SK-N-SH treated with all-trans-retinoic acid at 6 μM for 48 hours (cell line): ENCODE results near the gene NMRK1.

Experiments
- ARNTL ChIP-seq: fragments of 450-650 bp; formaldehyde crosslinking; IDR thresholded peaks from 2 replicates; pipeline ENCODE4 v1.5.0; 2020; ENCODE audit warnings: low read depth, mild to moderate bottlenecking, moderate library complexity, borderline replicate concordance
- BACH2 ChIP-seq: fragments of 250-450 bp; sonication (Bioruptor Pico); IDR thresholded peaks from 2 replicates; pipeline ENCODE4 v1.9.0; 2021; ENCODE audit warnings: mild to moderate bottlenecking, borderline replicate concordance
- OSR1 ChIP-seq: fragments of 250-450 bp; sonication (Bioruptor Pico); IDR thresholded peaks from 2 replicates; pipeline ENCODE4 v1.8.0; 2022; ENCODE audit warnings: moderate library complexity, mild to moderate bottlenecking, inconsistent platforms
- PPARA ChIP-seq: fragments of 250-450 bp; sonication (Bioruptor Pico); IDR thresholded peaks from 2 replicates; pipeline ENCODE4 v1.5.0; 2020; ENCODE audit warnings: mild to moderate bottlenecking, borderline replicate concordance
- TCF4 ChIP-seq: fragments of 250-450 bp; sonication (Bioruptor Pico); IDR thresholded peaks from 2 replicates; pipeline ENCODE4 v1.8.0; 2021; ENCODE audit warnings: mild to moderate bottlenecking, moderate library complexity, borderline replicate concordance
- ZFP3 ChIP-seq: fragments of 250-450 bp; sonication (Bioruptor Pico); IDR thresholded peaks from 2 replicates; pipeline ENCODE4 v1.5.0; 2020; ENCODE audit warnings: mild to moderate bottlenecking, moderate library complexity
- ZNF70 ChIP-seq: fragments of 450-650 bp; formaldehyde crosslinking; IDR thresholded peaks from 2 replicates; pipeline ENCODE4 v1.5.0; 2020; ENCODE audit warnings: mild to moderate bottlenecking, moderate library complexity
- TF ChIP-seq, protein P1 (sequence below): fragments of 250-450 bp; sonication (Bioruptor Pico); IDR thresholded peaks from 2 replicates; pipeline ENCODE4 v1.5.1; 2020; ENCODE audit warnings: low read depth, mild to moderate bottlenecking, moderate library complexity
- TF ChIP-seq, protein P2 (sequence below): fragments of 250-450 bp; sonication (Bioruptor Pico); IDR thresholded peaks from 2 replicates; pipeline ENCODE4 v1.8.0; 2020; ENCODE audit warnings: mild to moderate bottlenecking, moderate library complexity, borderline replicate concordance

DNA sequence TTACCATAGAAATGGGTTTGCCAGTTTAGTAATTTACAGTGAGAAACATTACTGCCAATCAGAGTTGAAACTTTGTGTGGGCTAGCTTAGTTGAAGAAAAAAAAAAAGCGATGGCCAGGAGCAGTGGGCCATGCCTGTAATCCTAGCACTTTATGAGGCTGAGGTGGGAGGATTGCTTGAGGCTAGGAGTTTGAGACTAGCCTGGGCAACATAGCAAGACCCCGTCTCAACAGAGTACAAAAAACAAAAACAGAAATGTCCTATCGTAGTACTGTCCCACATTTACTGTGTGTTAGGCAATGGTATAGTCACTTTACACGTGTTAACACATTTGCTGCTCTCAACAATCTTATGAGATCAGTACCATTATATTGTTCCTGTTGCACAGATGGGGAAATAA, 2.6 kb upstream of the NMRK1 start:
- no peak for TF ChIP-seq ARNTL
- TF ChIP-seq ZNF70 (CRISPR knock-in tag) = no peak
- TF ChIP-seq OSR1 = no peak
- TF ChIP-seq, protein P1, sequence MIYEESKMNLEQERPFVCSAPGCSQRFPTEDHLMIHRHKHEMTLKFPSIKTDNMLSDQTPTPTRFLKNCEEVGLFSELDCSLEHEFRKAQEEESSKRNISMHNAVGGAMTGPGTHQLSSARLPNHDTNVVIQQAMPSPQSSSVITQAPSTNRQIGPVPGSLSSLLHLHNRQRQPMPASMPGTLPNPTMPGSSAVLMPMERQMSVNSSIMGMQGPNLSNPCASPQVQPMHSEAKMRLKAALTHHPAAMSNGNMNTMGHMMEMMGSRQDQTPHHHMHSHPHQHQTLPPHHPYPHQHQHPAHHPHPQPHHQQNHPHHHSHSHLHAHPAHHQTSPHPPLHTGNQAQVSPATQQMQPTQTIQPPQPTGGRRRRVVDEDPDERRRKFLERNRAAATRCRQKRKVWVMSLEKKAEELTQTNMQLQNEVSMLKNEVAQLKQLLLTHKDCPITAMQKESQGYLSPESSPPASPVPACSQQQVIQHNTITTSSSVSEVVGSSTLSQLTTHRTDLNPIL = no peak
- TF ChIP-seq, protein P2, sequence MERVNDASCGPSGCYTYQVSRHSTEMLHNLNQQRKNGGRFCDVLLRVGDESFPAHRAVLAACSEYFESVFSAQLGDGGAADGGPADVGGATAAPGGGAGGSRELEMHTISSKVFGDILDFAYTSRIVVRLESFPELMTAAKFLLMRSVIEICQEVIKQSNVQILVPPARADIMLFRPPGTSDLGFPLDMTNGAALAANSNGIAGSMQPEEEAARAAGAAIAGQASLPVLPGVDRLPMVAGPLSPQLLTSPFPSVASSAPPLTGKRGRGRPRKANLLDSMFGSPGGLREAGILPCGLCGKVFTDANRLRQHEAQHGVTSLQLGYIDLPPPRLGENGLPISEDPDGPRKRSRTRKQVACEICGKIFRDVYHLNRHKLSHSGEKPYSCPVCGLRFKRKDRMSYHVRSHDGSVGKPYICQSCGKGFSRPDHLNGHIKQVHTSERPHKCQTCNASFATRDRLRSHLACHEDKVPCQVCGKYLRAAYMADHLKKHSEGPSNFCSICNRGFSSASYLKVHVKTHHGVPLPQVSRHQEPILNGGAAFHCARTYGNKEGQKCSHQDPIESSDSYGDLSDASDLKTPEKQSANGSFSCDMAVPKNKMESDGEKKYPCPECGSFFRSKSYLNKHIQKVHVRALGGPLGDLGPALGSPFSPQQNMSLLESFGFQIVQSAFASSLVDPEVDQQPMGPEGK = no peak
- TF ChIP-seq ZFP3 = no peak
- no peak for TF ChIP-seq TCF4 (CRISPR knock-in tag)
- no peak for TF ChIP-seq PPARA (CRISPR knock-in tag)
- no peak for TF ChIP-seq BACH2 (CRISPR knock-in tag)
